RWPE2 (cell line): ENCODE measurements around the gene CAPN9.

Source experiments
- ATAC-seq: fragments of 200-7000 bp; cut with Tn5 transposase; 3 replicates; pipeline ENCODE4 v1.9.1; 2021; ENCODE audit warnings: low read depth
- DNase-seq: peaks from one replicate; pipeline ENCODE4 v3.0.0-alpha.2; 2020; ENCODE audit warnings: low spot score
- H3K27ac ChIP-seq: fragments of 450-650 bp; 2 replicates; pipeline ENCODE4 v1.5.1; 2017; ENCODE audit warnings: mild to moderate bottlenecking; ENCODE audit not compliant: poor library complexity, severe bottlenecking
- H3K27me3 ChIP-seq: fragments of 250-450 bp; sonication (Bioruptor Pico); 2 replicates; pipeline ENCODE4 v1.5.1; 2021; ENCODE audit warnings: mild to moderate bottlenecking, moderate library complexity; ENCODE audit not compliant: insufficient read depth, poor library complexity, severe bottlenecking
- H3K36me3 ChIP-seq: fragments of 250-450 bp; sonication (Bioruptor Pico); 2 replicates; pipeline ENCODE4 v1.5.1; 2020; ENCODE audit warnings: low read depth, mild to moderate bottlenecking, moderate library complexity
- H3K4me1 ChIP-seq: fragments of 250-450 bp; sonication (Bioruptor Pico); 2 replicates; pipeline ENCODE4 v1.5.1; 2021; ENCODE audit warnings: mild to moderate bottlenecking, moderate library complexity; ENCODE audit not compliant: insufficient read depth, poor library complexity, severe bottlenecking
- H3K4me3 ChIP-seq: fragments of 250-450 bp; sonication (Bioruptor Pico); 2 replicates; pipeline ENCODE4 v1.5.1; 2021; ENCODE audit warnings: mild to moderate bottlenecking, moderate library complexity; ENCODE audit not compliant: severe bottlenecking
- H3K9me3 ChIP-seq: fragments of 250-450 bp; sonication (Bioruptor Pico); 2 replicates; pipeline ENCODE4 v1.5.1; 2021; ENCODE audit warnings: mild to moderate bottlenecking, moderate library complexity; ENCODE audit not compliant: severe bottlenecking
- TF ChIP-seq, protein P1 (sequence below): fragments of 450-650 bp; IDR thresholded peaks from one replicate; pipeline ENCODE4 v1.5.1; 2017; ENCODE audit warnings: mild to moderate bottlenecking, moderate library complexity; ENCODE audit not compliant: poor library complexity, severe bottlenecking

Gene CAPN9

DNA sequence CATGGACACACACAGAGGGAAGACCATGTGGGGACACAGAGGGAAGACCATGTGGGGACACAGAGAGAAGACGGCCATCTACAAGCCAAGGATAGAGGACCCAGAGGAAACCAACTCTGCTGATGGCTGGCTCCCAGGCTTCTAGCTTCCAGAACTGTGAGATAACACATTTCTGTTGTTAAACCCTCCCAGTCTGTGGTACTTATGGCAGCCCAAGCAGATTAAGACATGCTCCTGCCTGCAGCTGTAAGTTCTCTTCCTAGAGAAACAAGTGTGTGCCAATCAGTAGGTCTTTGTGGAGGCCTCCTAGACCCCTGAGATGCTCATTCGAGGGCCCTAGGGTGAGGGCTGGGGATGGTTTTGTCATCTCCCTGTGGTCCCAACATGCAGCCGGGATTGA is 35.9 kb upstream of the CAPN9 start:
- TF ChIP-seq, protein P1, sequence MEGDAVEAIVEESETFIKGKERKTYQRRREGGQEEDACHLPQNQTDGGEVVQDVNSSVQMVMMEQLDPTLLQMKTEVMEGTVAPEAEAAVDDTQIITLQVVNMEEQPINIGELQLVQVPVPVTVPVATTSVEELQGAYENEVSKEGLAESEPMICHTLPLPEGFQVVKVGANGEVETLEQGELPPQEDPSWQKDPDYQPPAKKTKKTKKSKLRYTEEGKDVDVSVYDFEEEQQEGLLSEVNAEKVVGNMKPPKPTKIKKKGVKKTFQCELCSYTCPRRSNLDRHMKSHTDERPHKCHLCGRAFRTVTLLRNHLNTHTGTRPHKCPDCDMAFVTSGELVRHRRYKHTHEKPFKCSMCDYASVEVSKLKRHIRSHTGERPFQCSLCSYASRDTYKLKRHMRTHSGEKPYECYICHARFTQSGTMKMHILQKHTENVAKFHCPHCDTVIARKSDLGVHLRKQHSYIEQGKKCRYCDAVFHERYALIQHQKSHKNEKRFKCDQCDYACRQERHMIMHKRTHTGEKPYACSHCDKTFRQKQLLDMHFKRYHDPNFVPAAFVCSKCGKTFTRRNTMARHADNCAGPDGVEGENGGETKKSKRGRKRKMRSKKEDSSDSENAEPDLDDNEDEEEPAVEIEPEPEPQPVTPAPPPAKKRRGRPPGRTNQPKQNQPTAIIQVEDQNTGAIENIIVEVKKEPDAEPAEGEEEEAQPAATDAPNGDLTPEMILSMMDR, result no peak

DNA sequence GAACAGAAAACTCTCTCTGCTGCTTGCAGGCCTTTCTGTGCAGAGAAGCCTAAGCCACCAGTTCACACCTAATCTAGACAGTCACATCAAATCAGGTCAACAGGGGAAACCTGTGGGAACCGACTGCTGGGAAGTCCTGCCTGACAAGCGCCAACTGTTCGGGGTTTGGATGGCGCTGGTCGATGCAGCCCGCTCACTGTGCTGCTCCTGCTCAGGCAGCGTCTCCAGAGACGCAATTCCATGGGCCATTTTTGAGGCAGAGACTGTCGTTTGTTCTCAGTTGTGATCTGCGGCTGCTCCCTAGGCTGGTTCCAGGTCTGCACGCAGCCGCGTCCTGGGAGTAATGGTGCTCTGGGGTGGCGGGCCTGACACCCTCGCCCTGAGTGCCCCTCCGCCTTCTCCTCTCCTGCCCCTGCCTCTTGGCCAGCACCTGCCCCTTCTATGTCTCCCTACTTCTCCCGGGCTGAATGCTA is 34.7 kb upstream of the CAPN9 start:
- DNase-seq (no peak), ATAC-seq (no peak)
- no peaks in the 10 kb centered on the region for H3K4me1 ChIP-seq
- H3K27ac ChIP-seq, result no peak overlapping the region
- H3K9me3 ChIP-seq, result no peaks in the 10 kb centered on the region
- no peak overlapping the region for H3K4me3 ChIP-seq
- TF ChIP-seq, protein P1, result no peak
- no peaks in the 10 kb centered on the region for H3K27me3 ChIP-seq
- H3K36me3 ChIP-seq, result no peaks in the 10 kb centered on the region

More for the DNA sequence above, 35.9 kb upstream of the CAPN9 start:
- Histone ChIP-seq H3K36me3 (no peaks in the 10 kb centered on the region), H3K27me3 (no peaks in the 10 kb centered on the region), H3K27ac (no peak overlapping the region), H3K4me1 (no peaks in the 10 kb centered on the region), H3K4me3 (no peak overlapping the region), H3K9me3 (no peaks in the 10 kb centered on the region)
- ATAC-seq, result no peak
- no peak for DNase-seq

DNA sequence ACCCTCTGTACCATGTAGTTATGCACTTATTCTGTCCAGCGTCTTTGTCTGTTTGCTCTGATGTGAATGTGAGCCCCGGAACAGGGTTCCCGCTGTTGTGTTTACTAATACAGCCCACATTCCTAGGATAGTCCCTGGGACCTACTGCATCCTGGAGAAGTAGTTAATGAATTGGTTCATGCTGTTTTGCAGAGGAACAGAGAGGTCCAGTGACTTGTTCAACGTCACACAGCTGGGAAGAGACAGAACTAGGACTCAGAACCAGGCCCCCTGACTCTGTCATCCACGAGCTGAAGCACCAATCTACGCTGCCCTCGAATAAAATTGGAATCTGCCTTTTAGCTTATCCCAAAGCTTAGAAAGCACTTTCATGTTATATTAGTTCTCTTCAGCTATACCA is 34.0 kb upstream of the CAPN9 start:
- DNase-seq (no peak), ATAC-seq (no peak)
- H3K9me3 ChIP-seq, result no peaks in the 10 kb centered on the region
- no peaks in the 10 kb centered on the region for H3K36me3 ChIP-seq
- TF ChIP-seq, protein P1, result no peak
- H3K27ac ChIP-seq, result no peak overlapping the region
- H3K4me1 ChIP-seq, result no peaks in the 10 kb centered on the region
- no peak overlapping the region for H3K4me3 ChIP-seq
- H3K27me3 ChIP-seq, result no peaks in the 10 kb centered on the region

DNA sequence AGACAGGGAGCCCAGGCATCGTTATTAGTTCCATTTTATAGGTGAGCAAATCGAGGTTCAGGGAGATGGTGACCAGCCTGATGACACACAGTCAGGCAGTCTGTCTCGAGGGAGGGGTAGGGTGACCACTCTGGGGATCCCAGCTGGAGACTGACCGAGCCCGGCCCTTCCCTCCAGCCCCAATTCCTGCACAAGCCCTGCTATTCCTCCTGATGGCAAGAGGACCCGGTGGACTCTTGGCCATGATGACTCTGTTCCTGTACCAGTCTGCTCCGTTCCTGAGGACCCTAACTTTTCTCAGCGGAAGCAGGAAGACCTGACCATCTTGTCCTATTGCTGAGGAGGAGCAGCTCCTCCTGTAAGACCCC is 33.7 kb upstream of the CAPN9 start:
- DNase-seq, result no peak
- TF ChIP-seq, protein P1, result no peak
- H3K4me3 ChIP-seq, result no peak overlapping the region
- no peak overlapping the region for H3K27ac ChIP-seq
- ATAC-seq, result no peak
- no peaks in the 10 kb centered on the region for H3K27me3 ChIP-seq
- no peaks in the 10 kb centered on the region for H3K36me3 ChIP-seq
- no peaks in the 10 kb centered on the region for H3K4me1 ChIP-seq
- no peaks in the 10 kb centered on the region for H3K9me3 ChIP-seq

DNA sequence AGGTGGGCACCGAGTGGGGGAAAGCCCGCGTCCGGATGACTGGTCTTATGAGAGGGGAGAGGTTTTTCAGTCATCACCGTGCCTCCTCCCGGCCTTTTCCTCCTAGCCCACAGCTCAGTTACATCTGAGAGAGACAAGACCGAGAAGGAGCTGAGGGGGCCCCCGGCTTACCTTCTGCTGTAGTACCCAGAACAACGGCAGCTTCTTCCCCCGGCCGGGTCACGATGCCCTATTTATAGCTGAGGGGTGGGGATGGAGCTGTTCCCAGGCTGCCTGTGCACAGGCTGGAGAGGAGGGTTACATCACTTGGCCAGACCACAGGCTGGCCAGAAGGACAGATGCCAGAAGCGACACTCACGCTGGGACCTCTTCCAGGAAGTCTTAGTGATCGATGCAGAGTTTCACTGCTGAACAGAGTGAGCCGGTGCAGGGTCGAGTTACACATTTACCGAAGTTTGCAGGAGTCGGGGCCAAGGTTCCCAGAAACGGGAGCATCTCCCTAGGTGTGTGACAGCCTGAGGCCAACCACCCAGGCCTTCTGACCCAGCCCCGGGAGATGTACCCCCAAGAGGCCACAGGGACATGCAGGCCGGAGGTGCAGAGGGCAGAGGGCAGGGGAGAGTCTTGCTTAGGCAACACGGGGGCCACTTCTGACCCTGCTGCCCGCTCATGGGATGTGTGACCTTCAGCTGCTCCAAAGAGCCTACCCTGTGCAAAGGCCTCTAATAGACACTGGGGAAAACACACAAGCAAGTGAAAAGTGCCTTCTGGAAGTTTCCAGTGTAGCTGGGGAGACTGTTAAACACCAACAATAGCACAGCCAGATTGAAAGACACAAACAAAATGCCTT is 33.0 kb upstream of the CAPN9 start, which contains the start of gene AGT:
AGT (minus strand) TSS at position 208 of the 850 bp plus-strand sequence. CDS start 3,299 bp downstream, outside the sequence.
- Histone ChIP-seq H3K4me3 (no peak within 1 kb of the TSS), H3K27ac (no peak within 1 kb of the TSS), H3K36me3 (no peaks in the 10 kb centered on the region), H3K4me1 (no peaks in the 10 kb centered on the region), H3K27me3 (no peaks in the 10 kb centered on the region), H3K9me3 (no peaks in the 10 kb centered on the region)
- DNase-seq (no peak), ATAC-seq (no peak)
- TF ChIP-seq, protein P1, result no peak
